COLO829 (cell line): ENCODE measurements around the gene GOSR2.
"Not testable (repeated sequence)": the region's sequence is repeated elsewhere in the genome, so short reads cannot be mapped to it uniquely, and the experiment has no call there.

Experiments
- DNase-seq: peaks from one replicate; pipeline ENCODE4 v3.0.0; 2012; ENCODE audit warnings: low spot score

GOSR2 gene

DNA sequence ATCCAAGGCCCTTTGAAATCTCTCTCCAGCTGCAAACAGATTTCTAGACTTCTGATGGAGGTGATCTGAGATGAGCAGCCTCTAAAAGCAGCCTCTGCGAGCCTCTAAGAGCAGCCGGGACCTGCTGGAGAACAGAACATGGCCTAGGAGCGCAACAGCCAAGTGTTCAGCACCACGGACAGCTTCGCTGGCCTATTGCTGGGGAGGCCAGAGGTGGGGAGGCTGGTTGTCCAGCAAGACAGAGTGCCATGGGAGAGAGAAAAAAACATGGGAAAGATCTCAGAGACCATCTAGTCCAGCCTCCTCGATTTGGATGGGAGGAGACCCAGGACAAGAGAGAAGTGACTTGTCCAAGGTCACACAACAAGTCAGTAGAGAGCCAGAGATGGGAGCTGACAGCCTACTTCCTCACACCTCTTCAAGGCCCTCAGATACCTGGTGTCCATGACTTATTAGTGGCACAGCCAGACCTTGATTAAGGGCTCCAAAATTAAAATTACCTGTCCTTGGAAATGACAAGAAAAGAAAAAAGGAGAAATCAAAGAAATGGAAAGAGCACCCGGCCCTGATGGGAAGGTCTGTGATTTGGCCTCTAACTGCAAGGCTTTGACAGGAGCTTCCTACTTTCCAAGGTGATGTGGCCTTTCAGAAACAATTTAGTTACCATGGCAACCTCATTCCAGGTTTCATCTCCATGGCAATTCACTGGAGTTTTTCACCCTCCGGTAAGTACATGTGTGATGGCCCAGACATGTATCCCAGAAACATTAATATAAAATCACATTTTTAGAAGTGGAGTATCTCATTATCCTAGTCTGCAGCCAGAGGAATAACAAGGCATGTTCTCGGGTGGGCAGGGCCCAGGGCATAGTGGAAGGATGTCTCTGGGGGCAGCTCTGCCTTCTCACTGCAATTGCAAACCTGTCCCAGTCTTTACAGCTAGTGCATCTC, 41.6 kb downstream of the GOSR2 start:
- DNase-seq: no peak

DNA sequence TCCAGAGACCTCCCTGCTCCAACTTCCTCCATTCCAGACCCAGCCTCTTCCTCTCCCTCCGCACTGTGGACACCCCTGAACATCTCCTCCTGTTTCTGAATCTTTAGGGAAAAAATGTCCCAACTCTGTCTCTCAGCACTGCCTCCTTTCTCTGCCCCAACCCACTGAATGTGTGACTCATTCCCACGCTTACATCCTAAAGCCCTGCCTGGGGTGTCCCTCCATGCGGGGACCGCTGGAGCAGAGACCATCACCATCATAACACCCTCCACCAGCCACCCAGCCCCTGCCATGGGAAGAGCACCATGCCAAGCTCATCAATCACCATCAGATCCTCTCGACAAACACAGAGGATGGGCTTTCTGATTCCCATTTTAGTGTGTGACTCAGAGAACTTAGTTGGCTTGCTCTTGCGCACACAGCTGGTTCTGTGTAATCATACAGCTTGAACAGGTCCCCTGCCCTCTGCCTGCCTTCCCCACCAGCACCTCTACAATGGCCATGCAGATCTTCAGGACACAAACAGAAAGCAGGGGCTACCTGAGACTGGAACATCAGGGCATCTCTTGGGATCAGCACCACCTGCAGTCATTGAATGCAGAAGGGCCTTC, 45.4 kb downstream of the GOSR2 start:
- DNase-seq: no peak

DNA sequence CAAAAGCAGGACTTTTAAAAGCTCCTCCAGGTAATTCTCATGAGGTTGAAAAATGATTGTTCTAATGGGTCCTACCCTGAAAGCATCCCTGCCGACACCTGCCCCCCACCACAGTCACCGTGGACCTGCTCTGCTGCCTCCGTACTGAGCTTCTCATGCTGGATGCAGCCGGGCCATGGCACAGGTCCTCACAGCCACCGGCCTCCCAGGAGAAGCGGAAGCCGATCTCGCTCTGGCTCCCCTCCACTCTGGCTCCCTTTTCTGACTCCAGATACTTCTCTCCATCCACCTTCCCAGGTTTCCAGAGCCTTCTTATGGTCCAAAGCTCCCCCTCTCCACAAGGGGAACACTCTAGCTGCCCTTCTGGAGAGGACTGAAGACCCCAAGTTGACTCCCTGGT, 45.9 kb downstream of the GOSR2 start:
- DNase-seq: no peak

DNA sequence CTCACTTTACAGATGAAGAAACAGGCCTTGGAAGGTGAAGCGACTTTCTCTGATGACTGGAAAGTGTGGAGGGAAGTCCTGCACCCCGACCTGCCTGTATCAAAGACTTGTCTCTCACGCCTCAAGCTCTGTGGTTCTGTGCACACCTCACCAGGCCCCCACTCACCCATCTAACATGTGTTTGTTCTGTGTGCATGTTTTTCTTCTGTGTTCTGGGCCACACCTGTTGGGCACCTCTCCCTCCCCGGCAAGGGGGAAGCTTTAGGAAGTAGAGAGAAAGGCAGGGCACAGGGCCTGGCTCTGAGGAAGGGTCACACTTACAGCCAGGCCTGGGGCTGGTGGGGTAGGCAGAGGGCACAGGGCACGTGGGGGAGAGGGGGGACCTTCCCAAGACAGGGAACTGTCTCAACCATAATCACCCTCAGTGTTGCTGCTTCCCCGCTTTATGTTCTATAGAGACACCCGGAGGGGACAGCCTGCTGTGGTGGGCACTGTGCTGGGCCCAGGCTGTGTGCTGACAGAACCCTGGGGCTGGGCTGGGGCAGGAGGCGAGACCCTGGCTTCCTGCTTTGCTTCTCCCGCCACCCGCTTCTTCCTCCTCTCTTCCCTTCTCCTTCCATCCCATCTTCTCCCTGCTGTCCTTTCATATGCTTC, 48.8 kb downstream of the GOSR2 start:
- no peak for DNase-seq

DNA sequence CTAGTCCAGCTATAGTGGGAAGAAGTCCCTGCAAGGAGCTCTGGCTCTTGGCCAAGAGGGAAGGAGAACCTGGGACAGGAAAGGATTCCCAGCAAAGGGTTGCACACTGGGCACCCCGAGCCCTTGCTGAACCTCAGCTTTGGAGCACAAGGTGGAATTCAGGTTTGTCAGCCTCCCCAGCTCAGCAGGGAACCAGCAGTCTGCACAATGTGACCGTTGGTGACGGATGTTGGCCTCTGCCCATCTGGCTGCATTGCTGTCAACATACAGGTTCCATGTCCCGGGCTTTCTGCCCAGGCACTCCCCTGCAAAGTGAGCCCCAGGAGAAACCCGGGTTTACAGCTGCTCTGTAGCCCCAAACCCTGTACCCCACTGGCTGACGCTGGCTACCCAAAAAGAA, 49.4 kb downstream of the GOSR2 start:
- no peak for DNase-seq

DNA sequence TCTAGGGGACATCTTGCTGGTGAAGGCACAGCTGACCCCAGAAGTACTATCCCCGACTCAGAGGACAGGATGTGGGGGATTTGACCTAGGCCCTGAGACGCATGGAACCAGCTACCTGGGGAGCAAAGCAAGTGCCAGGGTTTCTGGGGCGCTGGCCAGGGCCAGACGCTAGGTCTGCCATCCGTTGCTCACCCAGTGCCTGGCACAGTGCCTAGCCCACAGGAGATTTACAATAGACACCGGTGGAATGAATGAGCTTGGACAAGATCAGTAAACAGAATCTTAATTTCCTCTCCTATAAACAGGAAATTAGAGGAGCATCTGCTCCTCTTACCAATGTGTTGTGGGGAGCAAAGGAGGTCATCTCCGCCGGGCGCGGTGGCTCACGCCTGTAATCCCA, 51.1 kb downstream of the GOSR2 start:
- DNase-seq: no peak

DNA sequence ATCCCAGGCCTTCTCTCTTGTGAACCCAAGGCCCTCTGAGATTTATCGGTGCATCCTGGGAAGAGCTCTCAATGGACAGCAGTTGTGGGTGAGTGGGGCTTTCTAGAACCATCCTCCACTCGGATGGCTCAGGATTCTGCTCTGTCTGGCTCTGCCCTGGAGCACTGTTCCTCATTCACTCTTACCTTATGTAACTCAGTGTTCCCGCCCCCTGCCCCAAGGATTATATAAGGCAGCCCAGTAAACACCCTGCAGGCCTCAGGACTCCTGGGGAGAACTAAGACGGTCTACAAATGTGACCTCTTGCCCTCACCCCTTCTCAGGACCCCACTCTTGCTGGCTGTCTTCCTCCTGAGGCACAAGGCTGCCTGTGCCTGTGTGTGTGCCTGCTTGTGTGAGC, 52.3 kb downstream of the GOSR2 start:
- no peak for DNase-seq

DNA sequence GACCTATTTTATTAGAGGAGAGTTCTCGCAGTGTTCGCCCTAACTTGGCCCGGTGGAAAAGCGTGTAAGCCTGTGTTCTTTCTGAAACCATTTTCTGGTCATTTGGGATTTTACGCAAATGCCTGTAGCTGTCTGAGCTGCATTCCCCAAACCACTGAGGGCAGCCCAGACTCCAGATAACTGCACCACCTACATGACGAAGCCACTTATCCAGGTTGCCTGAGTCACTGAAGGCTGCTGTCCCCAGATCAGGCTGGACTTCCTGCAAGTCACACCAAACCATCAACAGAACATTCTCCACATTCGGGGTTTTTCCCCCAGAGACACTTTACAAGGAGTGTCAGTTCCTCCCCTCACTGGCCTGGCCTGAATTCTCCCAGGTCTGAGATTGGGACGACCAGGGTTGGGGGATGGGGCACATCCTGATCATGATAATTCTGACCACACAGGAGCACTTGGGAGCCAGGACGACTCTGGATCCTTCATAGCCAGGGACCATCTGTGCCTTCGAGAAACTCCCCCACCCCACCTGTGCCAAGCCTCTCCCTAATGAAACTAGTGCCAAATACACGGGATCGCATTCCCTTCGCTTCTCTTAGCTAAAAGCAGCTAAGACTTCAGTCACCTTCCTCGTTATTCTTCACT, 53.8 kb downstream of the GOSR2 start:
- no peak for DNase-seq

DNA sequence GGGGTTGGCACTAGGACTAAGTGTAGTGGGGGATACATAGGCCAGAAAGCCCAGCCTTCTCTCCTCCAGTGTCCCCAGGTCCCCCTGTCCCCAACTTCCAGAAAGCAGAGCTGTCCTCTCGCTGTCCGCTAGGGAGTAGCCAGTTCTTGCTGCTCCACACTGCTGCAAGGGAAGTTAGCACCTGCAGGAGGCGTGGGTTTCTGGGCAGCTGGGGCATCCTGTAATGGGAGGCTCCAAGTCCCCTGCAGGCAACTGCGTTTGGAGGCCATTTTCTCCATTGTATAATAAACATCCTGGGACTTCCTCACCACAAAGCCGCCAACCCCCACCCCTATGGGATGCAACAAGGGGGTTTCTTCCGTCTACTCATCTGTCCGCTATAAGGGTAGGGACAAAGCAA, 54.4 kb downstream of the GOSR2 start:
- DNase-seq: no peak

DNA sequence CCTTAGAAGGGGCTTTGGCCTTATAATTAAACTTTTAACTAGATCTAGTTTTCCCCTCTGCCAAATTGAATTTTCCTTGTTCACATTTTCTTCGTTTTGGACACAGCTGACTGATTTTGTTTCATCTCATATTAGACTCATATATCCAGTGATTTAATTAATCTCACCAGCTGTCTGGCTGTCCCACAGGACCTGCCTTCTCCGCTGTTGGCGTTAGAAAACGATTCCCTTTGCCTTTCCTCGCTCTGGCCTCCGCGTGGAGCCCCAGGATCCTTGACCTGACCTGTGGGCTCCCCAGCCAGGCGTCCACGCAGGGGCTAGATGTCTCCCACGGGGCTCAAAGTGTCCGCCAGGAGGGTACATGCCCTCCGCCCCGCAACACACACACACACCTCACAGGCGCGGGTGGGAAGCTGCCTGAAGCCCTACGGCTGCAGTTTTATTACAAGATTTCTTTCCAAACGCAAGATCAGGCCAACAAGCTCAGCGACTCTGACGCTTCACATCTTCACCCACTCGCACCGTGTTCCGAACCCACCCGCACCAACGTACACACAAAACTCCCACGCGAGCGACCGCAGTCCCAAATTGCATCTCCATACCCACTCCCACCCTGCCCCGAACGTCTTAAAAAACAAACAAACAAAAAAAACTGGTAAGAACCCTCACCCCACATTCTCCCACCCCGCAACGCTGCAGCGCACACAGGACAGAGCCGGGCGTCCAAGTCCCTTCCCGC, 55.0 kb downstream of the GOSR2 start:
- DNase-seq: no peak

DNA sequence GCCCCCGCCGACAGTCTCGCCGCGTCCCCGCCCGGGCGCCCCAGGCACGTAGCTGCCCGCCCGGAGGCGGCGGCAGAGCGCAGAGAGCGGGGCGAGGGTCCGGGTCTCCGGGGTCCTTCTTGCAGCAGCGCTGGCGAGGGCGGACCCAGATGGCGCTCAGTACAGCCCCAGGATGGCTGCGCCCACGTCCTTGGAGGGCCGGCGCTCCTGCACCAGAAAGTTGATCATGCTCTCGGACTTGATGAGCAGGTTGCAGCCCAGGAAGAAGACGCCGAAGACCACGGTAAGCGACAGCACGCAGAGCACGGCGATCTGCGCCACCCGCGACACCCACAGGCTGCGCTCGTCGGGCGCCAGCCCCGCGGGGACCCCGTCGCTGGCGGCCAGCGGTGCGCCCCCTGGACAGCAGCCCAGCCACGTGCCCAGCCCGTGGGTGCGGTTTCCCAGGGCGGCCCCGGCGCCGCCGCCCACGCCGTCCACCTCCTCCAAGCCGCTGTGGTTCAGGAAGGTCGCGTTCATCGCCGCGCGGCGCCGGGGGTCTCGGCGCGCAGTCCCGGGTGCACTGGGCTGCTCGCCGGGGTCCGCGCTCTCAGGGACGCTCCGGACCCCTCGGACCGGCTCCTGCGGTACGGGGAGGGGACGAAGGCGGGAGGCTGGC, 55.7 kb downstream of the GOSR2 start:
- DNase-seq: no peak

DNA sequence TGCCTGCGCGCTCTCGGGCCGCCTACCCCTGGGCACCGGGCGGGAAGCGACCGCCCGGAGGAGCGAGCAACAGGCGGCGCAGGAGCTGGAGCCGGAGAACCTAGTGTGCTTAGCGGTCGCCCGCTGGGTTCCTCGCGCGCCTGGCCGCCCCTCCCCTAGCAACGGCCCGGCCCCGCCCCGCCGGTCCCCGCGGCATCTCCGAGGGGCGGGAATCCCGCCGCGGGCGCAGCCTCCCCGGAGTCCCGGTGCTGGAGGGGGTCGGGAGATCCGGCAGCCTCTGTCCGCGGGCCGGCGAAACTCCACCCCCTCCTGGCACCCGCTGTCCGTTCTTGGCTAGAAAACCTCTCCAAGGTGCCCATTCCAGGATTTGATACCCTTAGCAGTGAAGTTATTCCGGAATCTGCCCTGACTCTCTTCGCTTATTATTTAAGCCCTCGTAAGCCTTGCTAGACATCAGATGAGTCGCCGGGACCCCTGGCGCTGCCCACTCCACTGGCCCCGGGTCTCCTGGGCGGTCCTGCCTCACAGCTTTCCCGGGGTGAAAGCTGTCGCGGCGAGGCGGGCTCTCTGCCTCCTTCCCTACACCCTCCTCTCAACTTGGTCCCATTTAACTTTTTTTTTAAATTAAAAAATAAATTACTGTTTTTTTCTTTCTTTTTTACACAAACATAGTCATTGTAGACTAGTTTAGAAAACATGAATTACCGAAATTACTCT, 56.3 kb downstream of the GOSR2 start, which contains the start of gene RPRML:
RPRML (minus strand) TSS at position 107 of the 717 bp plus-strand sequence. CDS start 246 bp downstream, outside the sequence.
- no peak for DNase-seq

DNA sequence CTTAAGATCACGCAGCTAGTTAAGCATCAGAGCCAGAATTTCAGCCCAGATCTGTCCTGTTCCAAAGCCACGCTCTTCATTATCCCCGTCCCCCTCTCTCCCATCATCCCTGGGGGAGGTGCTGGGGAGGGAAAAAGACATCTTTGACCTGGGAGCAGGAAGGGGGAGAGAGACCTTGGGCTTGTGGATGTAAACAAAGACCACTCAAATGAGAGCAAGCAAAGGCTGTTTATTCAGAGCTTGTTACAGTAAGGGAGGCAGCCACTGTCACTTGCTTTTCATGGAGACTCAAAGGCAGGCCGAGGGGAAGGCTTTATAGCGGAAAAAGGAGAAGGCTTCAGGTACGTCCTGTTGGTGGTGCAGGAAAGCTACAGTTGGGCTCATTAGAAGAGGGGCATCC, 59.6 kb downstream of the GOSR2 start:
- DNase-seq: no peak

DNA sequence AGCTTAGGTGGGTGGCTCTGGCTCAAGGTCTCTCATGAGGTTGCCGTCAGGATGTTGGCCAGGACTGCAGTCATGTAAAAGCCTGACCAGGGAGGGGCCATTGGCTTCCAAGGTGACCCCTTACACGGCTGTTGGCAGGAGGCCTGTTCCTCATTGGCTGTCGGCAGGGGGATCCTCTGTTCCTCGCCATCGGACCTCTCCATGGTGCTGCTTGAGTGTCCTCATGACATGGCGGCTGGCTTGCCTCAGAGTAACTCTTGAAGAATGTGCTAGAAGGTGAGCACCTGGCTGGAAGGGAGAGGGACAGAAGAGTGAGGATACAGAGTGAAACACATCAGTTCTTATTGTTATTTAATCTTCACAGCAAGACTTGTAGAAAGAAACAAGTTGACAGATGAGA, 60.8 kb downstream of the GOSR2 start:
- DNase-seq: no peak

DNA sequence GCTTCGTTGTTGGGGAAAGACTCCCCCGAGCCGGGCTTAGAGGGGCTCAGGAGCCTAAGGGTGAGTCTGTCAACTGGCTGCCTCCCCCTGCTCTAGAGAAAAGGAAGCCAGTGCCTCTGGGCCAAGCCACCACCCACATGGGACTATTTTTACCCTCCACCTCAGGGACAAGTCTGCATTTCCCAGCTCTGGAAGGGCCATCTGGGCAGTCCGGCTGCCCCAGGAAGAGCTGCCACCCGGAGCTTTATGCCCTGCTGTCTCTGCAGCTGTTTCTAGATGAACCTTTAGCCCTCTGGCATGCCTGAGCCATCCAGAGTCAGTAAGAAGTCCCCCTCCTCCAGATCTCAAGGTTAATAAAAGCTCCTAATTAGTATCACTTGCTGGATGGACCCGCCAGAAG, 61.4 kb downstream of the GOSR2 start:
- DNase-seq: no peak

DNA sequence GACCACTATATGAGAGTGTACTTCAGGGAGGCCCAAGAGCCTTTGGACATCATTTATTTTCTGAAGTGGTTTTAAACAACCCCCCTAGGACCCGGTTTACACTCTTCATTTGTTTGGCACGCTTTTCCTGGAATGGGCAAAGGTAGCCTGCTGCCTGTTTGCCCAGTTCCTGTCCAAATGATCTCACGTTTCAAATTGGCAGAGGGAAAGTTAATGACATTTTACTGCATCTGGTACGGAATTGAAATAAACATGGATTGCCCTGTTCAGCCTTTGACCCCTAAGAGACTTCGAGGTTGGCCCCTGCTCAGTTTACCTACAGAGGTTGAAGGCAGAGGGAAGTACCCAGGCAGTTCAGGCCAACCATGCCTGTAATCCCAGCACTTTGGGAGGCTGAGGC, 61.9 kb downstream of the GOSR2 start:
- no peak for DNase-seq

DNA sequence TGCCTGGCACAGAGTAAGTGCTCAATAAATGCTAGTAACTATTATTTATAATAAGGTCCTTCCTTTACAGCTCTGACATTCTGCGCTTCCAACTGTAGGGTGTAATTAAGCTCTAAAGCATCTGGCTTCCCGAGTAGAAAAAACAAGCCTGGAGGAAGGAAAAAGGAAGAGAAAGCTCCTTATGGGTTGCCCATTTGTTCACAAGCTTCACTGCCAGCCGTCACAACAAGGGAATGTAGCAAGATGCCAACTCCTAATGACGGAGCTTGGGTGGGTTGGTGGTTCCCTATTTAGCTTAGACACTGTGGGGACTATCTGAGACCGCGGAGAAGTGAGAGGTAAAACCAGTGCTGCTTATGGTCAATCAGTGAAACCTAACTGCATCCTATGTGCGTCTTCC, 63.4 kb downstream of the GOSR2 start:
- DNase-seq: no peak

DNA sequence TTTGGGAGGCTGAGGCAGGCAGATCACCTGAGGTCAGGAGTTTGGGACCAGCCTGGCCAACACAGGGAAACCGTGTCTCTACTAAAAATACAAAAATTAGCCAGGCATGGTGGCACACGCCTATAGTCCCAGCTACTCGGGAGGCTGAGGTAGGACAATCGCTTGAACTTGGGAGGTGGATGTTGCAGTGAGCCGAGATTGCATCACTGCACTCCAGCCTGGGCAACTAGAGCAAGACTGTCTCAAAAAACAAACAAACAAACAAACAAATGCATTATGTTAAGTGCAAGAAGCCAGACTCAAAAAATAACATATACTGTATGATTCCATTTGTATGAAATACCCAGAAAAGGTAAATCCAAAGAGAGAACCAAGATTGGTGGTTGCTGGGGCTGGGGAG, 65.0 kb downstream of the GOSR2 start:
- DNase-seq: not testable (repeated sequence)

DNA sequence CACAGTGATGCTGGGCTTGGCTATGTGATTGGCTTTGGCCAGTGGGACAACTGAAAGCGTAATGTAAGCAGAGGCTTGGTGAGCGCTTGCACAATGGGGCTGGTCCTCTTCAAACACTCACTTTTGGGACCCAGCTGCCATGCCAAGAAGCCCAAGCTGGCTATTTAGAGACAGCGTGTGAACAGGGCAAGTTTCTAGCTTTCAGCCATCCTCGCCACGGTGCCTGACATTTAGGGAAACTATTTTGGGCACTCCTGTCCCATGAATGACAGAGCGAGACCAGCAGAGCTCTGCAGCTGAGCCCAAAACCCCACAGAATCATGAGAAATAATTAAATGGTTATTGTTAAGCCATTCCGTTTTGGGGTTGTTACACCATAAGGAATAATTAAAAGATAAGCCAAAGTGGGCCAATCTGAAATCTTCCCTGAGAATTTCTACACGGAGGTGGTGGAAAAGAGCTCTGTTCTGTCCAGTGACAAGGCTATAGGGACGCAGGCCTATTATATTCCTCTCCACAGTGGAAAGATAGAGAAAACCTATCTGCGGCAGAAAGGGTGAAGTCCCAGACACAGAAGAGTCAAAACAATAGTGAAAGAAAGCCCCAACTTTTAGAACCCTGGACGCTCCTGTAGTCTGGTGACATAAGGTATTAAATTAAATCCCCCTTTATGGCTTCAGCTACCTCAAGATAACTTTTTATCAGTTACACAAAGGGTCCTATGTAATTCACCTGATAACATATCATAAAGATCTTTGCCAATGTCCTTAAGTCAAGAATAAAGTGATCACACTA, 66.9 kb downstream of the GOSR2 start:
- DNase-seq: no peak

DNA sequence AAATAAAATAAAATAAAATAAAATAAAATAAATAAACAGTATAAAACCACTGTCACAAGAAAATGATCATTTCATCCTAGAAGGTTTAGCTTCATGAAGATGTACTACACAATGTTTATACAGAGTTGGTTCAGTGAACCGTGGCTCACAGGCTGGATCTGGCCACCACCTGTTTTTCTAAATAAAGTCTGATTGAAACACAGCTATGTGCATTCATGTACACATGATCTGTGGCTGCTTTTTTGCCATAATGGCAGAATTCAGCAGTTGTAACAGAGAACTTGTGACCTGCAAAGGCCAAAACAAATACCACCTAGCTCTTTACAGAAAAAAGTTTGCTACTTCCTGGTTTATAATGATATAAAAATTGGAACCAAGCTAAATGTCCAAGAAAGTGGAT, 68.7 kb downstream of the GOSR2 start:
- no peak for DNase-seq
